HG02678 (cell line): Measurements from ENCODE around the gene ADGRB3.
"Not testable (repeated sequence)": the region's sequence is repeated elsewhere in the genome, so short reads cannot be mapped to it uniquely, and the experiment has no call there.

Source experiments
- ATAC-seq: cut with Tn5 transposase; IDR thresholded peaks from one replicate; pipeline ENCODE4 v1.9.1; 2021; ENCODE audit warnings: mild to moderate bottlenecking, moderate library complexity; ENCODE audit not compliant: unreplicated experiment

Gene ADGRB3

GRCh38 chr6:69202768-69203167 is 567.7 kb downstream of the ADGRB3 start:
- no peak for ATAC-seq

DNA sequence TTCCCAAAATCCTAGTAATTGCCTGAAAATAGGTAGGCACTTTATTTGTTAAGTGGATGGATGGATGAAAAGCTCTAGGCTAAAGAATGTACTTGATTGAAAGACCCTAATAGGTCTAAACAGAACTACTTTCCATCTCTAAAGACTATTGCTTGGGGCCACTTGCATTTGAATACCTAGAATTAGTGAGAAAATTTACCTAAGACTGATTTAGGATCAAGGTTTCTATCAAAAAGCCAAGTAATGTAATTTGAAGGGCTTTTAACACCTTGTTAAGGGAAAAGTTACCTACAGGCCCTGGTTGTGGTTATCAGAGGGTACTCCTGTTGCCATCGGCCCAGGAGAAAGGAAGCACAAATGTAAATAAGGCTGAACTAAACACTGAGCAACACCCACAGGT is 581.0 kb downstream of the ADGRB3 start:
- ATAC-seq, result no peak

DNA sequence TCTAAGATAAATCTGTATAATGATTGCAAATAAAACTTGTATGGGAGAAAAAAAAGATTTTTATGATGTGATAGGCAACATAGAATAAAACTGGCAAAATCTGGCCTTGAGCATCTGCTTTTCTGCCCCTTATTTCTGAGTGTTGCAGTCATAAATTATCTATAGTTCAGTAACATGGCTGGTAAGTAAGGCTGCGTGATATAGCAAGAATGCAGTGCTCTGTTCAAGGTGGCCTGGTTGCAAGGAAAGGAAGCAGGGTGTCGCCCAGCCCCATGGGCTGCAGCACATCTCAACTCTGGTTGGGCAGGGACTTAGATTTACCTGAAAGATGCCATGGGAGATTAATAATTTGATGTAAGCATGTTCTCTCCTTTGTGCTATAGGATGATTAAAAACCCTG is 582.3 kb downstream of the ADGRB3 start:
- no peak for ATAC-seq

DNA sequence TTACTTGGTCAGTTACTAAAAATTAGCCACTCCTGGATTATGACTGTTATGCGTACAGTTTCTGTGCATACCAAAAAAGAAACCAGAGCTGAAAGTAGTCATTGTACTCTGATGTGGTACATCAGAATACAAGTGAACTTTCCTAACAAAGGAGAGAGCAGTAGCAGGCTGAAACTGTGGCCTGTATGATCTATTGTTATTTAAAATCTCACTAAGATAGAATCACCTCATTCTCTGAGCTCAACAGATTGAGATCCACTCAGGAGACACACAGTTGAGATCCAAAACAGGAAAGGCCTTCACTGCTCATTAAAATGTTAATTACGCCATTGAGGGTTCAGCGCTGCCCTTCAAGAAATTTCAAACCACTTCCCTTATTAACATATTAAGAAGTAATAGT is 585.3 kb downstream of the ADGRB3 start:
- no peak for ATAC-seq

- no peak for ATAC-seq
Observed at GRCh38 chr6:69232008-69232407, 596.9 kb downstream of the ADGRB3 start.

DNA sequence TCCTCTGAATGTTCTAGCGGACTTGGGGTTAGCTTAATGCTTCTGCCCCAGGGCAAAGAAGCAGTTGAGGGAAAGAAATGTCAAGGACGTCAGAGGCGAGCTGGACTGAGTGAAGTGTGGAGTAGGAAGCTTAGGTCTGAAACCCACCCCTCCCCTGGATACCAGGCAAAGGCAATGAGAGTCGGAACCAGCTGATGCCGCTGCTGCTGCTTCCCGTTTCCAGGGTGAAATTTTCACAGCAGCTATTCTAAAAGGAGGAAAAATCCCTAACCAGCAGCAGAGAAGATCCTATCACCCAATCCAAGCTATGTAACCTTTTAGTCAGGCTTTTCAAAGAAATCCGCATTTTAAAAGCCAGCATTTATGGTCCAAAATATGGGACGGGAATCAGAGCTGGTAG is 597.4 kb downstream of the ADGRB3 start:
- no peak for ATAC-seq

DNA sequence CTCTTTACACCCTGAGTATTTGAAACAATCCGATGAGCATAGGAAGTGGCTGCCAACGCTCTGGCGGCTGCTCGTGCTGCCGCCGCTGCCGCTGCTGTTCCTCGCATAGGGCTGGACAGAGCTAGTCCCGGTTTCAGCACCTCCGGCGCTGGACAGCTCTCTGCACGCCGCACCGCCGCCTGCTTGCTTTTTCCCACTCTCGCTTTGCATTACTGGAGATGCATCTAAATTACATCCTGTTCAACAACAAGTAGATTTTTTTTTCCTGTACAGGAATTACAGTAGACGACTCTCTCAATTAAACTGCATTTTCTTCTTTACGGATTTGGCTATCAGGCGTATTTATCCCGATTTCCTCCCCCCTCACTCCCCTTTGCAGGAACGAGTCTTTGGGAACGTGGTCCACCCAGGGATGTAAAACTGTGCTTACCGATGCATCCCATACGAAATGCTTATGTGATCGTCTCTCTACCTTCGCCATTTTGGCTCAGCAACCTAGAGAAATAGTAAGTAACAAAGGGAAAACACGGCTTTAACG is 597.9 kb downstream of the ADGRB3 start:
- ATAC-seq, result peak; percentile 93

- no peak for ATAC-seq
Observed at GRCh38 chr6:69238067-69238466, 603.0 kb downstream of the ADGRB3 start.

DNA sequence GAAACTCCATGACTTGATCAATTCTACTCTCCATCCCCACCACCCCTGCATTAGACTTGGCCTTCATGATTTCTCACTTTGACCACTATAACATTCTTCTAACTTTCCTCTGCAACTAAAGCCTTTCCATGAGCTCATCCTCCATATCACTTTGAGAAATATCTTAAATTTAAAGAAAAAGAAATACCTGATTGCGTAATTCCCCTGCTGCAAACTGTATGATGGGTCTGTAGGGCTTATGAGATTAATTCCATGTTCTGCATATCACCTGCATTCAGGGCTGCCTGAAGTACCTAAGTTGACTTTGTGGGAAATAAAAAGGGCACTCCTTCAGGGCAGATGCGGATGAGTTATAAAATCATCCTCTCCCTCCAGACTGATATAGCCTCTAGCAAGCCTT is 611.9 kb downstream of the ADGRB3 start:
- no peak for ATAC-seq

DNA sequence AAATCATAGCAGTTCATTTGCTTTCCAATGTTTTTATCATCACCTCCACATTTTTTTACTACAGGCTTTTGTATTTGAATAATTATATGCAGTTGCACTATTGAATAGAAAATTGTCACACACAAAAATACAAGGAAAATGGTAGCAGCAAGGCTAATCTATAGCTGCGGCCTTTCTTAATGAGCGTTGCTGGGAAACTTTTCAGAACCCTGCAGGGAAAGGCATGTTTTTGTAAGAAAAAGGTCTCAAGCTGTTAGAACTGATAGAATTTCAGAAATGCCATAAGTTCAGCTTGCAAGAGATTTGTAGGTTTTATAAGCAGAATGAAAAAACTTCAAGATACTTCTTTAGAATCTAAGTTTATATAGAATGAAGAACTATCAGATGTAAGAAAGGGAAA is 625.9 kb downstream of the ADGRB3 start:
- ATAC-seq, result no peak

DNA sequence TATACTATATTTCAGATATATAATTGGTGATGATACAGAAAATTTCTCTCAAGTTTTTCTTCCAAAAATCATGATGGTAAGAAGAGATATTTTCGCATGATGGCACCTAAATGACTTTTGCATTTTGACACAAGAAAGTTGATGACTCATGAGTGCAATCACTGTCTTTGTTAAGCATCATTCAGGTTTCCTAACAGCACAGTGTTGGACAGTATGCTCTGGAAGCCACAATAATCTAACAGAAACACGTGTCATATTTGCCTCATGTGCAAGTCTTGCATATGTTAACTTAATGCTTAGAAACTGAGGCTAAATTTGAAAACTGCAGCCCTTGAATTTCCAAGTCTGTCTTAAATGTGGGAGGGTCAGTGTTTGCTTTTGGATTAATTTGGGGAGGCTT is 628.2 kb downstream of the ADGRB3 start:
- no peak for ATAC-seq

DNA sequence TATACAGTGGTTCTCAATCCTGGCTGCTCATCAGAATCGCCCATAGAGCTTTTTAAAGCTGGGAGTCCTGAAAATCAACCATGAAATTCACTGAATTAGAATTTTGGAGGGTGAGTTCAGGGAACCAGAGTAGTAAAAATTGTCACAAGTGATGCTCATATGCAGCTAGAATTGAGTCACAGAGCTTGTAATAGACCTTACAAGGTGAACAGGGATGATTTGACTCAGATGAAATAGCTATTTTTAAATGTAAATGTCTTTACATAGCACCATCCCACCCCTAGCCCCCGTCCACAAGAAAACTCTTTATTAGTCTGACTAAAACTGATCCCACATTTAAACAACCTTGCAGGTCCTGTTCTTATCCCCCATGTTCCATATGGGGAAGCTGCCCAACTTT is 630.0 kb downstream of the ADGRB3 start:
- ATAC-seq, result no peak

- ATAC-seq, result no peak
Observed at GRCh38 chr6:69265706-69266105, 630.6 kb downstream of the ADGRB3 start.

DNA sequence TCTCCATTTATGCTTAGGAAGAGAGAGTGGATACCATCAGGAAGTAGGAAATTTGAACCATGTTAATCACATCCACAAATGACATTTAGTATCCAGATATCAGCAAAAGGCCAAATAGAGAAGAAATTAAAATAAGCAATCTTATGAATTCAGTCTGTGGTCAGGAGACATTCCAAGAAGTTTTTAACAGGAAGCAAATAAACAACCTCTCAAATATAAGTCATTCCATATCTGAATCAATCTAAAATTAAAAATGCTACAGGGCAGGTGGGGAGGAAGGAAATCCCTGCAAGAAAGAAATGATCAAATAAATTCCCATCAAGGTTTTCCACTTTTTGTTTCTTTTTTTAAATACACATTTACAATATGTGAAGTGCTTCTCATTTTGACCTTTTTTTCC is 641.1 kb downstream of the ADGRB3 start:
- ATAC-seq, result no peak

- ATAC-seq, result no peak
Observed at GRCh38 chr6:69279805-69280204, 644.7 kb downstream of the ADGRB3 start.

GRCh38 chr6:69280858-69281257 is 645.8 kb downstream of the ADGRB3 start:
- ATAC-seq, result no peak

DNA sequence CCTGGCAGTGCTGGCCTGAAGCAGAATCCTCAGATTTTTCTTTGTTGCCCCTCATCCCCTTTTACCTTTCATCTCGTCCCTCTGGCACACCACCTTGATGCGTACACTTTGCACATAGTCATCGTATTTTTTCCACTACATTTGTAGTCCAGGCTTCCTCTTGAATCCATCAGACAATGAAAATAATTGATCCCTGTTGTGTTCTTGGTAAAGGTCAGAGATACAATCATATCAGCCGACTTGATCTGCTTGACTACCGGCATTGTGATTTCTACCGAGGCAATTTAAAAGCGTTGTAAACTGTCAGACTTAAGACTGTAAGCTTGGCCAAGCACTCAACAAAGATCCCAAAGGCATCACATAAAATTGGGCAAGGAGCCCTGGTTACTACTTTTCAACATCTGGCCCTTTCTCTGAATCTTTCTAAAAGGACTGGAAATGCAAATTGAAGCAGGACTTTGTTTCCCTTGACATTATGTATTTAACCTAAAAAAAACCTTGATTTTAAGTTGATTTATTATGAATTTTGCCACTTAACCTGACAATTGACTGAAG is 649.2 kb downstream of the ADGRB3 start:
- no peak for ATAC-seq

DNA sequence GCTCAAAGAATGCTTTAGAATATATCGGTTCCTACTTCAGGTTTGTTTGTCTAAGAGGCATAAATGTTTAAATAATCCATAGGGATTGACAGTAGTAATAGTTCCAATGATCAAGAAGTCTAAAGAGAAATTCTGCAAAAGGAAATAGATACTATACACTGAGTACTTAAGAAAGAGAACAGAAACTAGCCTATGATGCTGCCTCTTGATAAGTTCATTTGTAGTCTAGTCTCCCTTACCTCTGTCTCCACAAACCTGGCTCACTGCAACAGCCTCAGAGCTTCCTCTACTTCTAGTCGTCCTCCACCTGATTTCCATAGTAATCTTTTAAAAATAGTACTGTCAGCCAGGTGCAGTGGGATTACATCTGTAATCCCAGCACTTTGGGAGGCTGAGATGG is 650.0 kb downstream of the ADGRB3 start:
- no peak for ATAC-seq

DNA sequence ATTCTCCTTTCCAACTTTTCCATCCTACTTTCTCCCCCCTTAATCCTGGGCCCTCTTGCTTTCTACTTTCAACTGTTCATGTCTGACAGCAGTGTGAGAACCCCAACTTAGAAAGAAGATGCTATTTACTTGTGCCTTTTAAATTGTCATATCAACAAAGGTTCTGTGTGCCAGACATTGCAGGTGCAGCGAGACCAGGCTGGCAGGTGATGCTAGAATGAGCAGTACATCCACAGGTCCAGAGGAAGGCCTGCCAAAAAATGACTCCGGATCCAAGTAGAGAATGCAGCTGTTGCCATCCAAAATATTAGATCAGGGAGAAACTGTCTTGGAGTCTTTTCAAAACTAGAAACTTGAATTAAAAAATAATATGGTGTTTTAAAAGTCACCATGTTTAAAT is 651.2 kb downstream of the ADGRB3 start:
- ATAC-seq, result no peak

- not testable (repeated sequence) for ATAC-seq
Observed at GRCh38 chr6:69288198-69288597, 653.1 kb downstream of the ADGRB3 start.

DNA sequence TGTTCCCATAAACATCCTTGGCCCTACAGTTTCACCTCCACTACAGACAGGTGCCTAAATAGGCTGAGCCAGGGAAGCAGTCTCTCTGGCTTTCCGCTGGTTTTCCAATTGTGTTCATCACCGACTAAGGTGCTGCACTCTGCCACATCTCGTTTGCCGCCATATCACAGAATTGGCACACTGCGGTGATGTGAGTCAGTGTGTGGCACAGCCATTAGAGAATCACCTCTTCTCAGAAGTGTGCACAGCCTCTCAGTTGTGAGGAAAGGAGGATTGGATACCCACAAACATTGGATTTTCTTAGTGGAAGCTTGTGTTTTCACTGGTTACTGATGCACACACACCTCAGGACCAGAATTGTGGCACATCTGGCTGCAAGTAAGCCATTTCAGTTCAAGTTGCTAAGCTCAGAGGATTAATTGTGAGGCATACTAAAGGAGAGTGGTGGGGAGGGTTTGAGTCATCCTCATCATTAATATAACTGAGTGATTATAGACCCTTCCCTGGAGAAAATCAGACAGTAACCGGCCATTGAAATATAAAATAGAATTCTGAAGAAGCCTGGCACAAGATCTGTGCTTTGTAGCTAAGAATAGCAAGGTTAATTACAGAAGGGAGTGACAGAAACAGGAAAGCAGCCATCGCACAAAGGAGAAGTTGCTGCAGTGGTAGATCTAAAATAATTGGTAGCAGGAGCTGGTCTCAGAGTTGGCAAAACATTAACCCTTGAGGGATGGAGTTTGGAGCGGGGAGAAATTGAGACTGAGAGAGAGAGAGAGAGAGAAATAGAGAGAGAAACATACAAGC is 654.8 kb downstream of the ADGRB3 start:
- no peak for ATAC-seq

DNA sequence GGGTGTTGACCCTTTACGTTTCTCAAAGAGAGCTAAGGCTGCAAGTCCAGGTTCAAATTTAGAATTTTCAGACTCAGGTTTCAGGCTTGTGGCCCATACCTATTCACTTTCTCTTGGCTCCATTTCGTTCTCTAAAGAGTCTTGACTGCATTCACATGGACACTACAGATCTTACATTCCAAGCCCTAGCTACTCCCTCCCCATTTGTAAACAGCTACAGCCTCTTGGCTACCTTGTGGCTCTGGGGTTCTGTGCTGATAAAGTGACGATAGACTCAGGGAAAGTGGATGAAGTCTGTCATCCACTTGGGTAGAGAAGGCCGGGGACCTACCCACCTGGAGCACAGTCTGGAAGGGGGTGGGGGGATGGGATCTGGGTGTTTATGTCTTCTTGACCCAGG is 658.4 kb downstream of the ADGRB3 start:
- no peak for ATAC-seq

DNA sequence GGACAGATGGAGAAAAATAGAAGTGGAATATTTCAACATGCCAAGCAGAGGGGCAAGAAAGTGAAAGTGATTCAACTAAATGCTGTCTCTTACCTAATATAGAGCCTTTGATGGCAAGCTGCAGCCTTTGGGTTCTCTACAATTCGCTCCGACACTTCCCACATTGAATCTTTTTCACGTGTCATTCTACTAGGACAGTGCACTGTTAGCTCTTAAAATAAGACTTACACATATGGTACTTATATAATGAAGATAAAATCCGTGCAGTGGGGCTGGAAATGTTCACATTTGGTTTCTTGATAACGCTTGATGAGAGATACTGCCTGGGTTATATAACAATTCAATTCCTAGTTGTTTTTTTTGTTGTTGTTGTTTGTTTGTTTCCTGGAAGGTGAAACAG is 659.3 kb downstream of the ADGRB3 start:
- ATAC-seq, result no peak
